ENCODE data around the gene CERK. TPM values are rescaled to one million over a fixed set of nuclear protein-coding genes. Genes with fewer than 3 reads are reported as not detected.

Gene CERK
- total RNA-seq, 1 experiment from 2014 or later, result 45.6 TPM

DNA sequence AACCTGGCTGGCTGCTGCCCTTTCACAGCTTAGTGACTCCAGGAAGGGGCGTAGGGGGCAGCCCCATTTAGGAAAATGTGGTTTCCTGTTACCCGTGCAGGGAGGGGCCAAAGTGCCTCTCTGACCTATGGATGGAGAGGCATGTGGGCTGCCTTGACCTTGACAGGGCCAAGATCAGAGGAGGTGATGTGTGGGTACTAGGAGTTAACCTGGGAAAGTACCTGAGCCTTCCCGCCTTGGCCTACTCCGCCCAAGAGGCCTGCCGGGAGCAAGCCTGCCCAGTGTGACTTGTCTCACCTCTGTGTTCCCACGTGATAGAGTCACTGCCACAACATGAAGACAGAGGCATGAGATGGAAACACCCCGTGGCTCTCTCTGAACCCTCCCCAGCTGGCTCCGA lies 84.5 kb downstream of the CERK start (continued):
- TF ChIP-seq, protein P1, sequence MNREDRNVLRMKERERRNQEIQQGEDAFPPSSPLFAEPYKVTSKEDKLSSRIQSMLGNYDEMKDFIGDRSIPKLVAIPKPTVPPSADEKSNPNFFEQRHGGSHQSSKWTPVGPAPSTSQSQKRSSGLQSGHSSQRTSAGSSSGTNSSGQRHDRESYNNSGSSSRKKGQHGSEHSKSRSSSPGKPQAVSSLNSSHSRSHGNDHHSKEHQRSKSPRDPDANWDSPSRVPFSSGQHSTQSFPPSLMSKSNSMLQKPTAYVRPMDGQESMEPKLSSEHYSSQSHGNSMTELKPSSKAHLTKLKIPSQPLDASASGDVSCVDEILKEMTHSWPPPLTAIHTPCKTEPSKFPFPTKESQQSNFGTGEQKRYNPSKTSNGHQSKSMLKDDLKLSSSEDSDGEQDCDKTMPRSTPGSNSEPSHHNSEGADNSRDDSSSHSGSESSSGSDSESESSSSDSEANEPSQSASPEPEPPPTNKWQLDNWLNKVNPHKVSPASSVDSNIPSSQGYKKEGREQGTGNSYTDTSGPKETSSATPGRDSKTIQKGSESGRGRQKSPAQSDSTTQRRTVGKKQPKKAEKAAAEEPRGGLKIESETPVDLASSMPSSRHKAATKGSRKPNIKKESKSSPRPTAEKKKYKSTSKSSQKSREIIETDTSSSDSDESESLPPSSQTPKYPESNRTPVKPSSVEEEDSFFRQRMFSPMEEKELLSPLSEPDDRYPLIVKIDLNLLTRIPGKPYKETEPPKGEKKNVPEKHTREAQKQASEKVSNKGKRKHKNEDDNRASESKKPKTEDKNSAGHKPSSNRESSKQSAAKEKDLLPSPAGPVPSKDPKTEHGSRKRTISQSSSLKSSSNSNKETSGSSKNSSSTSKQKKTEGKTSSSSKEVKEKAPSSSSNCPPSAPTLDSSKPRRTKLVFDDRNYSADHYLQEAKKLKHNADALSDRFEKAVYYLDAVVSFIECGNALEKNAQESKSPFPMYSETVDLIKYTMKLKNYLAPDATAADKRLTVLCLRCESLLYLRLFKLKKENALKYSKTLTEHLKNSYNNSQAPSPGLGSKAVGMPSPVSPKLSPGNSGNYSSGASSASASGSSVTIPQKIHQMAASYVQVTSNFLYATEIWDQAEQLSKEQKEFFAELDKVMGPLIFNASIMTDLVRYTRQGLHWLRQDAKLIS (CRISPR knock-in tag; IDR thresholded peaks at IDR 0.05; ENCODE audit: borderline replicate concordance), result no peak
- TF ChIP-seq, protein P2, sequence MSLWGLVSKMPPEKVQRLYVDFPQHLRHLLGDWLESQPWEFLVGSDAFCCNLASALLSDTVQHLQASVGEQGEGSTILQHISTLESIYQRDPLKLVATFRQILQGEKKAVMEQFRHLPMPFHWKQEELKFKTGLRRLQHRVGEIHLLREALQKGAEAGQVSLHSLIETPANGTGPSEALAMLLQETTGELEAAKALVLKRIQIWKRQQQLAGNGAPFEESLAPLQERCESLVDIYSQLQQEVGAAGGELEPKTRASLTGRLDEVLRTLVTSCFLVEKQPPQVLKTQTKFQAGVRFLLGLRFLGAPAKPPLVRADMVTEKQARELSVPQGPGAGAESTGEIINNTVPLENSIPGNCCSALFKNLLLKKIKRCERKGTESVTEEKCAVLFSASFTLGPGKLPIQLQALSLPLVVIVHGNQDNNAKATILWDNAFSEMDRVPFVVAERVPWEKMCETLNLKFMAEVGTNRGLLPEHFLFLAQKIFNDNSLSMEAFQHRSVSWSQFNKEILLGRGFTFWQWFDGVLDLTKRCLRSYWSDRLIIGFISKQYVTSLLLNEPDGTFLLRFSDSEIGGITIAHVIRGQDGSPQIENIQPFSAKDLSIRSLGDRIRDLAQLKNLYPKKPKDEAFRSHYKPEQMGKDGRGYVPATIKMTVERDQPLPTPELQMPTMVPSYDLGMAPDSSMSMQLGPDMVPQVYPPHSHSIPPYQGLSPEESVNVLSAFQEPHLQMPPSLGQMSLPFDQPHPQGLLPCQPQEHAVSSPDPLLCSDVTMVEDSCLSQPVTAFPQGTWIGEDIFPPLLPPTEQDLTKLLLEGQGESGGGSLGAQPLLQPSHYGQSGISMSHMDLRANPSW (CRISPR knock-in tag; conservative IDR thresholded peaks at IDR 0.05; ENCODE audit: low read depth), result no peak
- TF ChIP-seq ETV6 (CRISPR knock-in tag; IDR thresholded peaks at IDR 0.05) (no peak), NFYB (CRISPR knock-in tag; conservative IDR thresholded peaks at IDR 0.05; ENCODE audit: low read depth) (no peak)
- TF ChIP-seq, protein P3, sequence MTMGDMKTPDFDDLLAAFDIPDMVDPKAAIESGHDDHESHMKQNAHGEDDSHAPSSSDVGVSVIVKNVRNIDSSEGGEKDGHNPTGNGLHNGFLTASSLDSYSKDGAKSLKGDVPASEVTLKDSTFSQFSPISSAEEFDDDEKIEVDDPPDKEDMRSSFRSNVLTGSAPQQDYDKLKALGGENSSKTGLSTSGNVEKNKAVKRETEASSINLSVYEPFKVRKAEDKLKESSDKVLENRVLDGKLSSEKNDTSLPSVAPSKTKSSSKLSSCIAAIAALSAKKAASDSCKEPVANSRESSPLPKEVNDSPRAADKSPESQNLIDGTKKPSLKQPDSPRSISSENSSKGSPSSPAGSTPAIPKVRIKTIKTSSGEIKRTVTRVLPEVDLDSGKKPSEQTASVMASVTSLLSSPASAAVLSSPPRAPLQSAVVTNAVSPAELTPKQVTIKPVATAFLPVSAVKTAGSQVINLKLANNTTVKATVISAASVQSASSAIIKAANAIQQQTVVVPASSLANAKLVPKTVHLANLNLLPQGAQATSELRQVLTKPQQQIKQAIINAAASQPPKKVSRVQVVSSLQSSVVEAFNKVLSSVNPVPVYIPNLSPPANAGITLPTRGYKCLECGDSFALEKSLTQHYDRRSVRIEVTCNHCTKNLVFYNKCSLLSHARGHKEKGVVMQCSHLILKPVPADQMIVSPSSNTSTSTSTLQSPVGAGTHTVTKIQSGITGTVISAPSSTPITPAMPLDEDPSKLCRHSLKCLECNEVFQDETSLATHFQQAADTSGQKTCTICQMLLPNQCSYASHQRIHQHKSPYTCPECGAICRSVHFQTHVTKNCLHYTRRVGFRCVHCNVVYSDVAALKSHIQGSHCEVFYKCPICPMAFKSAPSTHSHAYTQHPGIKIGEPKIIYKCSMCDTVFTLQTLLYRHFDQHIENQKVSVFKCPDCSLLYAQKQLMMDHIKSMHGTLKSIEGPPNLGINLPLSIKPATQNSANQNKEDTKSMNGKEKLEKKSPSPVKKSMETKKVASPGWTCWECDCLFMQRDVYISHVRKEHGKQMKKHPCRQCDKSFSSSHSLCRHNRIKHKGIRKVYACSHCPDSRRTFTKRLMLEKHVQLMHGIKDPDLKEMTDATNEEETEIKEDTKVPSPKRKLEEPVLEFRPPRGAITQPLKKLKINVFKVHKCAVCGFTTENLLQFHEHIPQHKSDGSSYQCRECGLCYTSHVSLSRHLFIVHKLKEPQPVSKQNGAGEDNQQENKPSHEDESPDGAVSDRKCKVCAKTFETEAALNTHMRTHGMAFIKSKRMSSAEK (CRISPR knock-in tag; IDR thresholded peaks at IDR 0.05; ENCODE audit: borderline replicate concordance), result no peak

DNA sequence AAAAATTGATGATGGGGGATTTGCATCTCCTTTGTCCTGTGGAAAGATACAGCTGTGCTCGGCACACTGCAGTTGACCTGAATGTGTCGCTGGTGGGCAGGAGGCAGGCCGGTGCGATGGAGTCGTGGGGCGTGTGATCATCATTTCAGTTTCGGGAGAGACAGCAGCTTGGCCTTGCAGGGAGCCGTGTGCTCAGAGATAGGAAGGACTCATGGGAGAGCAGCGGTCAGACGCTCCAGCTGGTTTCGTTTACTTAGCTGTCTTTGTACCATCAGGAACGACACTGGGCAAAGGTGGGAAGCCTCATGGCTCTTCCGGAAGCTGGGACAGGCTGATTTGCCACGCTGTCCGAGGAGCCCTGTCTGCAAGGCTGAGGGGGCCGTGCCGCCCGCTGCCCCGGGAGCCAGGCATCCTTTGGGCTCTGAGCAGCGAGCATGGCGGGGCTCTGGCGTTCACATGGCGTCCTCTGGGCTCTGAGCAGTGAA lies 85.2 kb downstream of the CERK start:
- ChIA-PET CTCF (interaction anchor here (0.6 to 1.7 kb wide), 6 partner anchors 16 to 297 kb away, joined by 3 to 6 read pairs (median 4); no protein-coding TSS in a partner anchor), POLR2A (no interaction called here)
- no peak overlapping the region for H3K4me3 Mint-ChIP-seq
- H3K27me3 Mint-ChIP-seq (ENCODE audit: low read depth), result no peaks in the 10 kb centered on the region
- no peaks in the 10 kb centered on the region for H3K36me3 Mint-ChIP-seq
- H3K4me1 Mint-ChIP-seq, result peaks cover 10% of the 10 kb centered on the region
- ATAC-seq, result no peak
- peak overlapping the region; percentile 93 for H3K27ac Mint-ChIP-seq
- H3K9me3 Mint-ChIP-seq, result peaks cover 6% of the 10 kb centered on the region; the same call in 1 of the 2 replicates
- DNase-seq (ENCODE audit: low spot score), result no peak
- TF ChIP-seq, protein P4, sequence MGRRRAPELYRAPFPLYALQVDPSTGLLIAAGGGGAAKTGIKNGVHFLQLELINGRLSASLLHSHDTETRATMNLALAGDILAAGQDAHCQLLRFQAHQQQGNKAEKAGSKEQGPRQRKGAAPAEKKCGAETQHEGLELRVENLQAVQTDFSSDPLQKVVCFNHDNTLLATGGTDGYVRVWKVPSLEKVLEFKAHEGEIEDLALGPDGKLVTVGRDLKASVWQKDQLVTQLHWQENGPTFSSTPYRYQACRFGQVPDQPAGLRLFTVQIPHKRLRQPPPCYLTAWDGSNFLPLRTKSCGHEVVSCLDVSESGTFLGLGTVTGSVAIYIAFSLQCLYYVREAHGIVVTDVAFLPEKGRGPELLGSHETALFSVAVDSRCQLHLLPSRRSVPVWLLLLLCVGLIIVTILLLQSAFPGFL (CRISPR knock-in tag; IDR thresholded peaks at IDR 0.05; ENCODE audit: borderline replicate concordance), result no peak
- TF ChIP-seq, protein P5, sequence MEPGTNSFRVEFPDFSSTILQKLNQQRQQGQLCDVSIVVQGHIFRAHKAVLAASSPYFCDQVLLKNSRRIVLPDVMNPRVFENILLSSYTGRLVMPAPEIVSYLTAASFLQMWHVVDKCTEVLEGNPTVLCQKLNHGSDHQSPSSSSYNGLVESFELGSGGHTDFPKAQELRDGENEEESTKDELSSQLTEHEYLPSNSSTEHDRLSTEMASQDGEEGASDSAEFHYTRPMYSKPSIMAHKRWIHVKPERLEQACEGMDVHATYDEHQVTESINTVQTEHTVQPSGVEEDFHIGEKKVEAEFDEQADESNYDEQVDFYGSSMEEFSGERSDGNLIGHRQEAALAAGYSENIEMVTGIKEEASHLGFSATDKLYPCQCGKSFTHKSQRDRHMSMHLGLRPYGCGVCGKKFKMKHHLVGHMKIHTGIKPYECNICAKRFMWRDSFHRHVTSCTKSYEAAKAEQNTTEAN (CRISPR knock-in tag; IDR thresholded peaks at IDR 0.05), result no peak
- TF ChIP-seq, protein P6, sequence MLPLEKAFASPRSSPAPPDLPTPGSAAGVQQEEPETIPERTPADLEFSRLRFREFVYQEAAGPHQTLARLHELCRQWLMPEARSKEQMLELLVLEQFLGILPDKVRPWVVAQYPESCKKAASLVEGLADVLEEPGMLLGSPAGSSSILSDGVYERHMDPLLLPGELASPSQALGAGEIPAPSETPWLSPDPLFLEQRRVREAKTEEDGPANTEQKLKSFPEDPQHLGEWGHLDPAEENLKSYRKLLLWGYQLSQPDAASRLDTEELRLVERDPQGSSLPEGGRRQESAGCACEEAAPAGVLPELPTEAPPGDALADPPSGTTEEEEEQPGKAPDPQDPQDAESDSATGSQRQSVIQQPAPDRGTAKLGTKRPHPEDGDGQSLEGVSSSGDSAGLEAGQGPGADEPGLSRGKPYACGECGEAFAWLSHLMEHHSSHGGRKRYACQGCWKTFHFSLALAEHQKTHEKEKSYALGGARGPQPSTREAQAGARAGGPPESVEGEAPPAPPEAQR (CRISPR knock-in tag; IDR thresholded peaks at IDR 0.05), result no peak
- TF ChIP-seq HMGA2 (CRISPR knock-in tag; IDR thresholded peaks at IDR 0.05) (no peak), ZNF416 (CRISPR knock-in tag; IDR thresholded peaks at IDR 0.05) (no peak), SMAD3 (CRISPR knock-in tag; IDR thresholded peaks at IDR 0.05; ENCODE audit: borderline replicate concordance) (no peak), ESRRA (CRISPR knock-in tag; IDR thresholded peaks at IDR 0.05; ENCODE audit: borderline replicate concordance) (no peak), SOX15 (CRISPR knock-in tag; IDR thresholded peaks at IDR 0.05) (no peak), CREB1 (CRISPR knock-in tag; IDR thresholded peaks at IDR 0.05) (no peak)
- TF ChIP-seq, protein P7, sequence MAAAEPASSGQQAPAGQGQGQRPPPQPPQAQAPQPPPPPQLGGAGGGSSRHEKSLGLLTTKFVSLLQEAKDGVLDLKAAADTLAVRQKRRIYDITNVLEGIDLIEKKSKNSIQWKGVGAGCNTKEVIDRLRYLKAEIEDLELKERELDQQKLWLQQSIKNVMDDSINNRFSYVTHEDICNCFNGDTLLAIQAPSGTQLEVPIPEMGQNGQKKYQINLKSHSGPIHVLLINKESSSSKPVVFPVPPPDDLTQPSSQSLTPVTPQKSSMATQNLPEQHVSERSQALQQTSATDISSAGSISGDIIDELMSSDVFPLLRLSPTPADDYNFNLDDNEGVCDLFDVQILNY (CRISPR knock-in tag; IDR thresholded peaks at IDR 0.05), result no peak
- TF ChIP-seq, protein P8, sequence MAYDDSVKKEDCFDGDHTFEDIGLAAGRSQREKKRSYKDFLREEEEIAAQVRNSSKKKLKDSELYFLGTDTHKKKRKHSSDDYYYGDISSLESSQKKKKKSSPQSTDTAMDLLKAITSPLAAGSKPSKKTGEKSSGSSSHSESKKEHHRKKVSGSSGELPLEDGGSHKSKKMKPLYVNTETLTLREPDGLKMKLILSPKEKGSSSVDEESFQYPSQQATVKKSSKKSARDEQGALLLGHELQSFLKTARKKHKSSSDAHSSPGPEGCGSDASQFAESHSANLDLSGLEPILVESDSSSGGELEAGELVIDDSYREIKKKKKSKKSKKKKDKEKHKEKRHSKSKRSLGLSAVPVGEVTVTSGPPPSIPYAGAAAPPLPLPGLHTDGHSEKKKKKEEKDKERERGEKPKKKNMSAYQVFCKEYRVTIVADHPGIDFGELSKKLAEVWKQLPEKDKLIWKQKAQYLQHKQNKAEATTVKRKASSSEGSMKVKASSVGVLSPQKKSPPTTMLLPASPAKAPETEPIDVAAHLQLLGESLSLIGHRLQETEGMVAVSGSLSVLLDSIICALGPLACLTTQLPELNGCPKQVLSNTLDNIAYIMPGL (CRISPR knock-in tag; IDR thresholded peaks at IDR 0.05), result no peak
- TF ChIP-seq, protein P9, sequence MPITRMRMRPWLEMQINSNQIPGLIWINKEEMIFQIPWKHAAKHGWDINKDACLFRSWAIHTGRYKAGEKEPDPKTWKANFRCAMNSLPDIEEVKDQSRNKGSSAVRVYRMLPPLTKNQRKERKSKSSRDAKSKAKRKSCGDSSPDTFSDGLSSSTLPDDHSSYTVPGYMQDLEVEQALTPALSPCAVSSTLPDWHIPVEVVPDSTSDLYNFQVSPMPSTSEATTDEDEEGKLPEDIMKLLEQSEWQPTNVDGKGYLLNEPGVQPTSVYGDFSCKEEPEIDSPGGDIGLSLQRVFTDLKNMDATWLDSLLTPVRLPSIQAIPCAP (CRISPR knock-in tag; IDR thresholded peaks at IDR 0.05), result no peak

Measured in WTC11 (cell line).